ENCODE results near the gene RIPK4. TPM values are rescaled to one million over a fixed set of nuclear protein-coding genes. Genes with fewer than 3 reads are reported as not detected.
"Not testable (repeated sequence)": the region's sequence is repeated elsewhere in the genome, so short reads cannot be mapped to it uniquely, and the experiment has no call there.

RIPK4 gene
- total RNA-seq, 1 donor from 2014 or later, result not detected

DNA sequence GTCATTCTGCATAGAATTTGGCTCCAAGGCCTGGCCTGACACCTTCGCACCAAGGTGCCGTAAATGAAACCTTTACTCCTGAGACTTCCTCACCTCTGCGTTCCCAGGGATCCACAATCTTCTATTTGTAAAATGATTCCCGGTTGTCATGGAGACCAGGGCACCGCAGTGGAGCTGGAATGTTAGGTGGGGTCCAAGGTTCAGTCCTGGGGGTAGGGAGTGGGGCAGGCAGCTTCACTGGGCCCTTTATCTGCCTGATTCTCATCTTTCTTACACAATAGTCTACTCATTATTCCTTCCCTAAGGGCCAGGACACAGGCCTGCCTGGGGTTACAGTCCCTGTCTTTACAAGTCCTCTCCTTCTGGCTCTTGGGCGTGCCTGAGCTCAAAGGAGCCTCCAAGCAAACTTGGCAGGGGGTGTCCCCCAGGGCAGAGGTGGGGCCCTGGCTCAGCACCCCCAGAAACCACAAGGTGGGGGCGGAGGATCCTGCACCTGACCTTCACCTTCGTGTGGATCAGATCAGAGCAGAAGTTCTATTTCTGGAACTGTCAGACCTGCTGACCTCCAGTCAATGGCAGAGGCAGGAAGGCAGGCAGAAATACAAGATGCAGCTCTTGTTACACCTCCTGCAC lies 51.1 kb downstream of the RIPK4 start:
- H3K4me1 Mint-ChIP-seq (ENCODE audit: low read depth), result no peaks in the 10 kb centered on the region
- H3K36me3 Mint-ChIP-seq (ENCODE audit: low read depth), result no peaks in the 10 kb centered on the region
- DNase-seq (ENCODE audit: low spot score), result no peak
- no peak overlapping the region for H3K4me3 Mint-ChIP-seq (ENCODE audit: low read depth)
- no peaks in the 10 kb centered on the region for H3K9me3 Mint-ChIP-seq
- intact Hi-C loops (cut with micrococcal nuclease), result no loop called here
- H3K27me3 Mint-ChIP-seq (ENCODE audit: low read depth), result peaks cover 24% of the 10 kb centered on the region
- H3K27ac Mint-ChIP-seq, result no peak overlapping the region

DNA sequence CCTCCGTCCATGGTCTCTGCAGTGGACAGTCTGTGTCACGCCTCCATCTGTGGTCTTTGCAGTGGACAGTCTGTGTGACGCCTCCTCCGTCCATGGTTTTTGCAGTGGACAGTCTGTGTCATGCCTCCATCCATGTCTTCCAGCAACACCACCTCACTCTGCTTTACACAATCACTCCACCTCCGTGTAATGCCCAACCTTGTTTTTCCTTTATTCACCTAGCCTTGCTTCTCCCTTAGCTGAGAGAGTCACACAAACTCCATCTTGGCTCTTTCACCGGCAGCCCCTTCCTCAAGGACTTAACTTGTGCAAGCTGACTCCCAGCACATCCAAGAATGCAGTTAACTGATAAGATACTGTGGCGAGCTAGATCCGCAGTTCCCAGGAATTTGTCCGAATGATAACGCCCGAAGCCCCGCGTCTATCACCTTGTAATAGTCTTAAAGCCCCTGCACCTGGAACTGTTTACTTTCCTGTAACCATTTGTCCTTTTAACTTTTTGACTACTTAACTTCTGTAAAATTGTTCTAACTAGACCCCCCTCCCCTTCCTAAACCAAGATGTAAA lies 52.5 kb downstream of the RIPK4 start:
- H3K27me3 Mint-ChIP-seq (ENCODE audit: low read depth), result peaks cover 24% of the 10 kb centered on the region
- DNase-seq (ENCODE audit: low spot score); H3K4me1 Mint-ChIP-seq (ENCODE audit: low read depth); H3K27ac Mint-ChIP-seq; intact Hi-C loops (cut with micrococcal nuclease); H3K4me3 Mint-ChIP-seq (ENCODE audit: low read depth); H3K9me3 Mint-ChIP-seq; H3K36me3 Mint-ChIP-seq (ENCODE audit: low read depth): not testable (repeated sequence)

DNA sequence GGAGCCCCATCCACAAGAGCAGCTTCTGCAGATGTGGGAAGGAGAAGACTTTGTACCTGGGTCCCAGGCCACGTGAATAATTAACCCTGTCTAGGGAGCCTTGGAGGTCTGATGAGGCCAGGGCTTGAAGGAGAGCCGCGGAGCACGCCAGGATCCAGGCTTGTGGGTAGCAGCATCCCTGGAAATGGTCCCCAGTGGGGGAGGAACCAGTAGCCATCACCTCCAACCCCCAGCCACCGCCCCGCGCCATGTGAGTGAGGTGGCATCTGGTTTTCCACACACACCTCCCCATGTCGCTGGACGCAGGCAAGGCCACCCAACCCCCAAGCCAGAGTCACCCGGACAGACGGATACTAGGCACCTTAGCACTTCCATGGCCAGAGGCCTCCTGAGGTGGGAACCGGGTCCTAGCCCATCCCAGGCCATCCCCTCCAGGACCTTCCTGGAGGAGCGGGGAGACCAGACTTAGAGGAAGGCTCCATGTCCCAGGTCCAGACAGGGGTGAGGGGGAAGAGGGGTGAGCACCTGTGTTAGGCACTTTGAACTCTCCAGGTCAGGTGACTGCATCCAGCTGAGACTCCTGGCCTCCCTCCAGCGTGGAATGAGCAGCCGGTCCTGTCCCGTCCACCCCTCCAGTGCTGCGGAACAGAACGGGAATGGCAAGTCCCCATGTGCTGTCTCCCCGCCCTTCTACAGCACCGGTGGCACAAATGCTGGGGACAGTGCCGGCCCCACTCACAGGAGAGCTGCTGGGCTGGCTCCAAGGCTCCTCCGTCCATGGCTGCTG lies 53.2 kb downstream of the RIPK4 start:
- Mint-ChIP-seq H3K27ac (no peak overlapping the region), H3K4me1 (ENCODE audit: low read depth) (no peaks in the 10 kb centered on the region), H3K9me3 (no peaks in the 10 kb centered on the region), H3K4me3 (ENCODE audit: low read depth) (no peak overlapping the region), H3K36me3 (ENCODE audit: low read depth) (no peaks in the 10 kb centered on the region), H3K27me3 (ENCODE audit: low read depth) (peaks cover 27% of the 10 kb centered on the region)
- intact Hi-C loops (cut with micrococcal nuclease), result no loop called here
- DNase-seq (ENCODE audit: low spot score), result no peak

DNA sequence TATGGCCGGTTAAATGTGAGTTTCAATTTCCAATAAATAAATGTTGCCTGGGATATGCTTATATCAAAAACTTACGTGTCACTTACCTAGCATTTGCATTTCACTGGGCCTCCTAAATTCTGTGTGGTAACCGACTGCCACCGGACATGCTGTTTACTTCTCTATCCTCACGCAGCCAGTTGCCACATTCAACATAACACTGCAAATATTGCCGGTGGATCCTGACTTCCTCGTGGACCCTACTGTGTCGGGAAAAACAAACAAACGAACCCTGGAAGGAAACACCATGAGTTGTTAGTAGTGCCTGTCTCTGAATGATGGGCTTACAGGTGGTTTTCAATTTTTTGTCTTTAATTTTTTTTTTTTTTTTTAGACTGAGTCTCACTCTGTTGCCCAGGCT lies 54.1 kb downstream of the RIPK4 start:
- intact Hi-C loops (cut with micrococcal nuclease), result no loop called here
- Mint-ChIP-seq H3K4me1 (ENCODE audit: low read depth) (peaks cover 1% of the 10 kb centered on the region), H3K36me3 (ENCODE audit: low read depth) (no peaks in the 10 kb centered on the region), H3K27me3 (ENCODE audit: low read depth) (peaks cover 27% of the 10 kb centered on the region), H3K27ac (no peak overlapping the region), H3K9me3 (no peaks in the 10 kb centered on the region), H3K4me3 (ENCODE audit: low read depth) (no peak overlapping the region)
- DNase-seq (ENCODE audit: low spot score), result no peak

DNA sequence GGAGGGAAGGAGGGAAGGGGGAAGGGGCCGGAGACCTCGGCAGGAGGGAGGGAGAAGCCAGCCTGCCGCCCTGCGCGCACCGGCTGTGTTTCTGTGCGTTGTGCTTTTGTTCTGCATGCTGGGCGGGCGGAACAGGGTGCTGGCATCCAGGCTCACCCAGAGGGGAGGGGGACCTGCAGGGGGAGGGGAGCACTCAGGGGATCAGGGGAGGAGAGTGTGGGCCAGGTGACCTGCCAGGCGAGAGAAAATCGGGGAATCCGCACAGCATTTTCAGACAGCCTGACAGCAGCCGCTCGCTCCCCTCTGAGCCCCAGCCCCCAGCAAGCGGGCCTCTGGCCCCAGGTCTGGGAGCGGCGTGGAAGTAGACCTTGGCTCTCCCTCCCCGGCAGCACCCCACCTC lies 54.7 kb downstream of the RIPK4 start:
- peaks cover 27% of the 10 kb centered on the region for H3K27me3 Mint-ChIP-seq (ENCODE audit: low read depth)

DNA sequence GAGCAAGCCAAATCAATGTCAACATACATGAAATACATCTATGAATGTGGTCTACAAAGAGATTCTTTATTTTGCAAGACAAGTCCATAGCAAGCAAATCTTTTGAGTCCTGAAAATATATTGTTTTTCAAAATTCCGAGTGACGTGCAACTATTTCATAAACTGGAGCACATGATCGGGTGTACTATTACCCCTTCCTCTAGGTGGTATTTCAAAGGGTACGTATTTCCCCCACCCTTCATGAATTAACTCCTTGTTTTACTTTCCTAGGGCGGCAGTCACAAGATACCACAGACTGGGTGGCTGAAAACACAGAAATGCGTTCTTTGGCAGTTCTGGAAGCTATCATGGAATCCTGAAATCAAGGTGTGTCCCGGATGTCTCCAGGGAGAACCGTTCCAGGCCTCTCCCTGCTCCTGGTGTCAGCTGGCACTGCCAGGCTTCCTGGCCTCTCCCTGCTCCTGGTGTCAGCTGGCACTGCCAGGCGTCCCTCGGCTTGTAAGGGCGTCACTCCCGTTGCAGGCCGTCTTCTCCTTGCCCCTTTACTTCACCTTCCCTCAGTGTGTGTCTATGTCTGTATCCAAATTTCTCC lies 55.3 kb downstream of the RIPK4 start:
- H3K4me3 Mint-ChIP-seq (ENCODE audit: low read depth), result no peak overlapping the region

More for the DNA sequence above, 54.7 kb downstream of the RIPK4 start:
- DNase-seq (ENCODE audit: low spot score), result no peak
- H3K4me1 Mint-ChIP-seq (ENCODE audit: low read depth), result peaks cover 7% of the 10 kb centered on the region
- intact Hi-C loops (cut with micrococcal nuclease), result no loop called here
- H3K36me3 Mint-ChIP-seq (ENCODE audit: low read depth), result no peaks in the 10 kb centered on the region
- peaks cover 5% of the 10 kb centered on the region for H3K9me3 Mint-ChIP-seq
- no peak overlapping the region for H3K4me3 Mint-ChIP-seq (ENCODE audit: low read depth)
- H3K27ac Mint-ChIP-seq, result no peak overlapping the region

DNA sequence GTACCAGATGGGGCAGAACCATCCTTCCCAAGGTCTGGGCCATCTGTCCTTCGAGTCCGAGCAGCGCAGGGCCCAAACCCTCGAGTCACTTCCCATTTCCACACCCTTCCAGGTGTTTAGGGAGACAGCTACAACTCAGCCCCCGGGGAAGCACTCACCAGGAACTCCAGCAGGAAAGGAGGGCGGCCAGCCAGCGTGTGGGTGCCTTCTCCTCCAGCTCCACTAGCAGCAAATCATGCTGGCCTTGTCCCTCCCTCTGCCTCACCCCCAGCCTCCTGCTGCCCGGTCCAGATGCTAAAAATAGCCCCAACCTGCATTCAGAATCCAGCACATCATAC lies 56.1 kb downstream of the RIPK4 start:
- Mint-ChIP-seq H3K4me1 (ENCODE audit: low read depth) (peaks cover 13% of the 10 kb centered on the region), H3K4me3 (ENCODE audit: low read depth) (no peak overlapping the region), H3K36me3 (ENCODE audit: low read depth) (no peaks in the 10 kb centered on the region), H3K9me3 (peaks cover 13% of the 10 kb centered on the region), H3K27ac (no peak overlapping the region), H3K27me3 (ENCODE audit: low read depth) (peaks cover 26% of the 10 kb centered on the region)
- intact Hi-C loops (cut with micrococcal nuclease), result no loop called here
- DNase-seq (ENCODE audit: low spot score), result no peak

More for the DNA sequence above, 55.3 kb downstream of the RIPK4 start:
- DNase-seq (ENCODE audit: low spot score), result no peak
- Mint-ChIP-seq H3K4me1 (ENCODE audit: low read depth) (peaks cover 13% of the 10 kb centered on the region), H3K36me3 (ENCODE audit: low read depth) (no peaks in the 10 kb centered on the region), H3K9me3 (peaks cover 12% of the 10 kb centered on the region), H3K27me3 (ENCODE audit: low read depth) (peaks cover 27% of the 10 kb centered on the region), H3K27ac (no peak overlapping the region)
- intact Hi-C loops (cut with micrococcal nuclease), result no loop called here

DNA sequence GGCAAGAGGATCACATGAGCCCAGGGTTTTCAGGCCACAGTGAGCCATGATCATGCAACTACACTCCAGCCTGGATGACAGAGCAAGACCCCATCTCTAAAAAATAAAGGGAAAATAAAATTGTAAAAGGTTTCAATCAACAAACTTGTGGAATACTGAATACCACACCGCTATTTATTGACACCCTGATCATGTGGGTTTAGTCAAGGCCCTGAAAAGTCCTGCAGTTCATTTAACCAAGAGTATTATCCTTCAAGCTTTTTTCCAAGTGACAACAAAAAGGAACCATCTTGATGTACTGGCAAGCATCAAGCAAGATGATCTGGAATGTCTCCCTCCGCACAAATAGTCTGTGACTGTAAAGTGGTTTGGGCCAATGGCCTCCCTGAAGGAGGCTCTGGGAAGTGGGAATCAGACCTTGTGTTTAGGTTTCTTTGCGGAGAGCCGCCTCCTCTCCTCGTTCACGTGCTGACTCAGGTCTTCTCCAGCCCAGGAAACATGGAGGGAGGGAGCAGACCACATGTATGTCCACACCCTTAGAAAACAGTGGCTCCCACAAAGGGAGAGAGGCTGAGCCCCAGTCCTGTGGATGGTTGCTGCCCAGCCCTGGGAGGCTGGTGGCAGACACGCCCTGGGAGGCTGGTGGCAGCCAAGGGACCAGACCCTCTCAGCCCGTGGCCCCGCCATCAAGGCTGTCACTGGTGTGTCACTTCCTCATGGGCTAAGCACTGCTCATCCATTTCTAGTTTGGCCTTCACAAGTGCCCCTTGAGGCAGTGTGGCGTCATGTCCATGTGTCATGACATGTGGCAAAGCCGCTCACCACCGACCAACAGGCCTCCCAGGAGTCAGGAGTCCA lies 56.7 kb downstream of the RIPK4 start:
- H3K4me1 Mint-ChIP-seq (ENCODE audit: low read depth), result peaks cover 15% of the 10 kb centered on the region
- H3K4me3 Mint-ChIP-seq (ENCODE audit: low read depth), result no peak overlapping the region
- intact Hi-C loops (cut with micrococcal nuclease), result no loop called here
- DNase-seq (ENCODE audit: low spot score), result no peak
- H3K36me3 Mint-ChIP-seq (ENCODE audit: low read depth), result no peaks in the 10 kb centered on the region
- peaks cover 13% of the 10 kb centered on the region for H3K9me3 Mint-ChIP-seq
- H3K27ac Mint-ChIP-seq, result no peak overlapping the region
- H3K27me3 Mint-ChIP-seq (ENCODE audit: low read depth), result peaks cover 24% of the 10 kb centered on the region

DNA sequence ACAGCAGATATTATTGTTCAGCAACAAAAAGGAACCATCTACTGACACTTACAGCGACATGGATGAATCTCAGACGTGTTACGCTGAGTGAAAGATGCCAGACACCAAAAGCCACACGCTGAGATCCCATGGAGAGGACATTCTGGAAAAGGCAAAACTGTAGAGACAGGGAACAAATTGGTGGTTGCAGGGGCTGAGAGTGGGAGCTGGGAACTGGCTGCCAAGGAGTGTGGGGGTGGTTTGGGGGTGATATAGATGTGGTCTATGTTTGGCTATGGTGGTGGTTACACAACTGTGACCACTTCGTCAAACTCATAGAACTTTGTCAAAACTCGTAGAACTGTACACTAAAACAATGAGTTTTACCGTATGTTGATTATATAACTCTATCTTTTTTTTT lies 57.7 kb downstream of the RIPK4 start:
- Mint-ChIP-seq H3K4me3 (ENCODE audit: low read depth) (no peak overlapping the region), H3K36me3 (ENCODE audit: low read depth) (no peaks in the 10 kb centered on the region), H3K4me1 (ENCODE audit: low read depth) (peaks cover 16% of the 10 kb centered on the region), H3K9me3 (peaks cover 13% of the 10 kb centered on the region), H3K27ac (no peak overlapping the region), H3K27me3 (ENCODE audit: low read depth) (peaks cover 19% of the 10 kb centered on the region)
- DNase-seq (ENCODE audit: low spot score), result no peak
- intact Hi-C loops (cut with micrococcal nuclease), result no loop called here

DNA sequence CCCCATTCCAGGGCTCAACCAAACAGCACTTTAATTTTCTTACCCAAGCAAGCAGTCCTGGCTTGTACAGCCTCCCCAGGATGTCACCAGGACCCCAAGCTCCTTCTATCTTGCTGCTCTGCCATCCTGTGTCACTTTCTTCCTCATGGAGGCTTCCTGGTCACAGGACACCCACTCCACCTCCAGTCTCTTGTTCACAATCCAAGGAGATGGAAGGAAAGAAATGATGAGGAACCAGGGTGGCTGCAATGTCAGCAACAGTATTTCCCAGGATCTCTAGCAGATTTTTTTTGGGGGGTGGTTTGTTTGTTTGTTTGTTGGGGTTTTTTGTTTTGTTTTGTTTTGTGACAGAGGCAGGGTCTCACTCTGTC lies 58.9 kb downstream of the RIPK4 start:
- Mint-ChIP-seq H3K27me3 (ENCODE audit: low read depth) (peaks cover 17% of the 10 kb centered on the region), H3K36me3 (ENCODE audit: low read depth) (no peaks in the 10 kb centered on the region)

DNA sequence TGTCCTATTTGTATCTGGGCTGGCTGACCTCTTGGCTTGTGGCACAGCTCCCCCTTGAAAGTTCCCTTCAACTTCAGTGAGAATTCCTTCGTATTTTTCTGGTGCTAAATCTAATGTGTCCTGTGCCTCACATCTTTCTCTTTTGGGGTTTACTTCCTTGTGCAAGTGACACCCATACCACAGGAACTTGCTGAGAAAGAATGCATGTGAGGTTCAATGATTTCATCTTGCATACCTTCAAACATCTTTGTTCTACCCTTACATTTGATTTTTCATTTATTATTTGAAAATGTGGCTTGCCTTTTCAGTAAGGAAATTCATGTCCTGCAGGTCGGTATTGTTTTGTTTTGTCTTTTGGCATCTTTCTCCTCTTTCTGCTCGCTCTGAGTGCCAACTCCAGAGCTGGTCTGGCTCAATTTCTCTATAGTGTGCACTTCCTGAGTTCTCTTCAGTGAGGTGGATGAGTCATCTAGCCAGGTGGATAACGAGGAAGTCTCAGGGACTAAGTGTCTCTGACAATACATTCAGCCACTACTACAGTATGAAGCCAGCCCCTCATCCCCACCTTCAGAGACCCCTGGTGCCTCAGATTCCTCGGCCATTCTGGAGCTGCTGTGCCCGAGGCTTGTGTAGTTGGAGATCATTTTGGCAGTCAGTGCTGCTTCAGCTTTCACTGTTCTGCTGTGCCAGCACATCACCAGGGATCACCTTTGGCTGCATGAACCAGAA lies 59.5 kb downstream of the RIPK4 start:
- H3K27me3 Mint-ChIP-seq (ENCODE audit: low read depth), result peaks cover 12% of the 10 kb centered on the region
- no peaks in the 10 kb centered on the region for H3K36me3 Mint-ChIP-seq (ENCODE audit: low read depth)
- peaks cover 13% of the 10 kb centered on the region for H3K9me3 Mint-ChIP-seq
- peaks cover 16% of the 10 kb centered on the region for H3K4me1 Mint-ChIP-seq (ENCODE audit: low read depth)
- no peak for DNase-seq (ENCODE audit: low spot score)
- H3K4me3 Mint-ChIP-seq (ENCODE audit: low read depth), result no peak overlapping the region
- intact Hi-C loops (cut with micrococcal nuclease), result no loop called here
- H3K27ac Mint-ChIP-seq, result no peak overlapping the region

More for the DNA sequence above, 58.9 kb downstream of the RIPK4 start:
- peaks cover 13% of the 10 kb centered on the region for H3K9me3 Mint-ChIP-seq
- no peak for DNase-seq (ENCODE audit: low spot score)
- H3K27ac Mint-ChIP-seq, result no peak overlapping the region
- no peak overlapping the region for H3K4me3 Mint-ChIP-seq (ENCODE audit: low read depth)
- H3K4me1 Mint-ChIP-seq (ENCODE audit: low read depth), result peaks cover 16% of the 10 kb centered on the region
- intact Hi-C loops (cut with micrococcal nuclease), result no loop called here

DNA sequence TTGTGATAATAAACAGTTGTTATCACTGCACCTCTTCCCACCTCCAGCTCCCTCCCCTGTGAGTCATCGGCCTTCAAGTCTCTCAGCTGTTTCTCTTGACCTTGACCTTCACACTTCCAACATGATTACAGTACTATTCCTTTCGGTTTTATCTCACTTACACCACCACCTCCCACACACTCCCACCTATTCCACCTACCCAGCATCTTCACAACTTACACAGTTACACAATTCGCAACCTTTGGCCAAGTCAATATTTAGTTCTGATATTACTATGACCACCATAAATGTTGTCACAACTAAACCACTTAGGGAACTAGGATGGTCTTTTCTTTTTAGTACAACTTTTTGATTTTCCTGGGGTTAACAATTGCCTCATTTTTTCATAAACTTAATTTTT lies 60.2 kb downstream of the RIPK4 start:
- no peak overlapping the region for H3K4me3 Mint-ChIP-seq (ENCODE audit: low read depth)
- no peaks in the 10 kb centered on the region for H3K36me3 Mint-ChIP-seq (ENCODE audit: low read depth)
- peaks cover 7% of the 10 kb centered on the region for H3K27me3 Mint-ChIP-seq (ENCODE audit: low read depth)
- DNase-seq (ENCODE audit: low spot score), result no peak
- H3K9me3 Mint-ChIP-seq, result peaks cover 13% of the 10 kb centered on the region
- peak overlapping the region; percentile 34 for H3K27ac Mint-ChIP-seq
- peaks cover 16% of the 10 kb centered on the region for H3K4me1 Mint-ChIP-seq (ENCODE audit: low read depth)
- intact Hi-C loops (cut with micrococcal nuclease), result no loop called here
